ENCODE results near the gene COL26A1. TPM values are rescaled to one million over a fixed set of nuclear protein-coding genes. Genes with fewer than 3 reads are reported as not detected.
A peak's percentile ranks its signal among the peaks of the same experiment; 100 is the strongest.

COL26A1 gene
- 124 and 128 TPM in 2 replicates for total RNA-seq
- long read RNA-seq, partial matches to known transcripts: 2 of 40 reads
- long read RNA-seq, other reads (novel, unspliced or antisense): 38 of 40 reads

GRCh38 chr7:101362334-101363195, at the start of gene COL26A1:
TSS of gene COL26A1 (plus strand) at chr7:101362875. CDS start at chr7:101363033, 158 bp downstream.
- DNase-seq (ENCODE audit: extremely low spot score, unreplicated experiment): peak; percentile 88
- Mint-ChIP-seq H3K4me1 (ENCODE audit: unreplicated experiment) (peaks cover 28% of the 10 kb centered on the region), H3K36me3 (ENCODE audit: unreplicated experiment) (peaks cover 4% of the 10 kb centered on the region), H3K9me3 (ENCODE audit: unreplicated experiment) (no peaks in the 10 kb centered on the region), H3K27me3 (ENCODE audit: unreplicated experiment) (no peaks in the 10 kb centered on the region), H3K4me3 (ENCODE audit: unreplicated experiment) (peak within 1 kb of the TSS; percentile 74), H3K27ac (ENCODE audit: unreplicated experiment) (no peak within 1 kb of the TSS)
- no peak for TF ChIP-seq CTCF (IDR thresholded peaks at IDR 0.05)

- TF ChIP-seq CTCF (IDR thresholded peaks at IDR 0.05): peak; percentile 61
- H3K27me3 Mint-ChIP-seq (ENCODE audit: unreplicated experiment): no peaks in the 10 kb centered on the region
- H3K27ac Mint-ChIP-seq (ENCODE audit: unreplicated experiment): no peak overlapping the region
- no peaks in the 10 kb centered on the region for H3K4me1 Mint-ChIP-seq (ENCODE audit: unreplicated experiment)
- peaks cover 3% of the 10 kb centered on the region for H3K9me3 Mint-ChIP-seq (ENCODE audit: unreplicated experiment)
- no peak for DNase-seq (ENCODE audit: extremely low spot score, unreplicated experiment)
- H3K4me3 Mint-ChIP-seq (ENCODE audit: unreplicated experiment): no peak overlapping the region
- H3K36me3 Mint-ChIP-seq (ENCODE audit: unreplicated experiment): peaks cover 19% of the 10 kb centered on the region
Observed at GRCh38 chr7:101315336-101315735, 47.3 kb upstream of the COL26A1 start.

GRCh38 chr7:101319401-101319800, 43.3 kb upstream of the COL26A1 start:
- H3K9me3 Mint-ChIP-seq (ENCODE audit: unreplicated experiment): no peaks in the 10 kb centered on the region
- TF ChIP-seq CTCF (IDR thresholded peaks at IDR 0.05): no peak
- H3K36me3 Mint-ChIP-seq (ENCODE audit: unreplicated experiment): peaks cover 19% of the 10 kb centered on the region
- peaks cover 10% of the 10 kb centered on the region for H3K4me1 Mint-ChIP-seq (ENCODE audit: unreplicated experiment)
- no peak for DNase-seq (ENCODE audit: extremely low spot score, unreplicated experiment)
- no peak overlapping the region for H3K27ac Mint-ChIP-seq (ENCODE audit: unreplicated experiment)
- H3K4me3 Mint-ChIP-seq (ENCODE audit: unreplicated experiment): no peak overlapping the region
- no peaks in the 10 kb centered on the region for H3K27me3 Mint-ChIP-seq (ENCODE audit: unreplicated experiment)

GRCh38 chr7:101321491-101322401, 40.9 kb upstream of the COL26A1 start, which contains the start of gene IFT22:
TSS of gene IFT22 (minus strand) at chr7:101321812. CDS start at chr7:101321709, 103 bp downstream.
- peaks cover 3% of the 10 kb centered on the region for H3K27me3 Mint-ChIP-seq (ENCODE audit: unreplicated experiment)
- TF ChIP-seq CTCF (IDR thresholded peaks at IDR 0.05): peak; percentile 70
- peaks cover 2% of the 10 kb centered on the region for H3K36me3 Mint-ChIP-seq (ENCODE audit: unreplicated experiment)
- peak; percentile 96 for DNase-seq (ENCODE audit: extremely low spot score, unreplicated experiment)
- no peaks in the 10 kb centered on the region for H3K9me3 Mint-ChIP-seq (ENCODE audit: unreplicated experiment)
- peaks cover 10% of the 10 kb centered on the region for H3K4me1 Mint-ChIP-seq (ENCODE audit: unreplicated experiment)
- H3K27ac Mint-ChIP-seq (ENCODE audit: unreplicated experiment): peak within 1 kb of the TSS; percentile 94
- peak within 1 kb of the TSS; percentile 88 for H3K4me3 Mint-ChIP-seq (ENCODE audit: unreplicated experiment)

Data from osteocyte (in vitro differentiated cells).